Activated CD8-positive, alpha-beta T cell treated with anti-CD3 and anti-CD28 coated beads for 36 hours (primary cell): ENCODE results near the gene BLCAP. TPM values are rescaled to one million over a fixed set of nuclear protein-coding genes. Genes with fewer than 3 reads are reported as not detected.

Experiments
- ATAC-seq: fragments of 200-7000 bp; cut with Tn5 transposase; one replicate; pipeline ENCODE4 v1.10.0; 2021; ENCODE audit warnings: mild to moderate bottlenecking, moderate library complexity
- CTCF ChIA-PET: fragments of 350-600 bp; sonication (Branson Sonifier 250); formaldehyde crosslinking; loops from one replicate; lab custom pipeline; 2021; ENCODE audit warnings: antibody characterized with exemption; lab: Charles Lee
- POLR2A ChIA-PET: fragments of 350-600 bp; sonication (Branson Sonifier 250); formaldehyde crosslinking; loops from one replicate; lab custom pipeline; 2021; ENCODE audit warnings: antibody characterized with exemption; lab: Charles Lee
- DNase-seq: peaks from one replicate; pipeline ENCODE4 v3.0.0-alpha.2; 2020
- H3K27ac Mint-ChIP-seq: one replicate; pipeline ENCODE4 v1.8.0; 2021; ENCODE audit warnings: mild to moderate bottlenecking, mixed read lengths
- H3K27me3 Mint-ChIP-seq: one replicate; pipeline ENCODE4 v1.8.0; 2021; ENCODE audit warnings: mixed read lengths
- H3K36me3 Mint-ChIP-seq: one replicate; pipeline ENCODE4 v1.8.0; 2021; ENCODE audit warnings: low read depth, mixed read lengths
- H3K4me1 Mint-ChIP-seq: one replicate; pipeline ENCODE4 v1.8.0; 2021; ENCODE audit warnings: low read depth, mixed read lengths
- H3K4me3 Mint-ChIP-seq: one replicate; pipeline ENCODE4 v1.8.0; 2021; ENCODE audit warnings: mild to moderate bottlenecking, moderate library complexity, mixed read lengths
- H3K9me3 Mint-ChIP-seq: one replicate; pipeline ENCODE4 v1.8.0; 2021; ENCODE audit warnings: mixed read lengths
- CTCF ChIP-seq: fragments of 200-600 bp; IDR thresholded peaks from one replicate; pipeline ENCODE4 v1.8.0; 2022; ENCODE audit warnings: antibody characterized with exemption, mild to moderate bottlenecking
- intact Hi-C: fragments of 100-400 bp; cut with micrococcal nuclease; formaldehyde crosslinking; loops from one replicate; pipeline ENCODE4 v1.10.0; 2022
- total RNA-seq, 2 experiments: library from RNA; stranded (reverse); gene quantifications; one replicate each; pipeline ENCODE4 v1.2.3, GENCODE V29; 2021

Gene BLCAP
- total RNA-seq, 2 experiments from 2014 or later = 27.6 to 27.9 TPM

- H3K27me3 Mint-ChIP-seq = no peaks in the 10 kb centered on the region
- CTCF ChIA-PET = interaction anchor here (1.4 kb wide), 1 partner anchor 33 kb away, joined by 5 read pairs; no protein-coding TSS in a partner anchor
- intact Hi-C loops = no loop called here
Measured at GRCh38 chr20:37501940-37502339, 25.7 kb downstream of the BLCAP start.

GRCh38 chr20:37500311-37500710 lies 27.4 kb downstream of the BLCAP start:
- Mint-ChIP-seq H3K27me3 (no peaks in the 10 kb centered on the region), H3K27ac (no peak overlapping the region), H3K4me3 (no peak overlapping the region), H3K4me1 (no peaks in the 10 kb centered on the region), H3K36me3 (no peaks in the 10 kb centered on the region), H3K9me3 (no peaks in the 10 kb centered on the region)
- no peak for ATAC-seq
- TF ChIP-seq CTCF = no peak
- CTCF ChIA-PET = no interaction called here
- DNase-seq = no peak
- intact Hi-C loops = no loop called here
- POLR2A ChIA-PET = no interaction called here

More at GRCh38 chr20:37501940-37502339, 25.7 kb downstream of the BLCAP start:
- Mint-ChIP-seq H3K4me3 (no peak overlapping the region), H3K4me1 (no peaks in the 10 kb centered on the region), H3K27ac (no peak overlapping the region), H3K9me3 (no peaks in the 10 kb centered on the region), H3K36me3 (no peaks in the 10 kb centered on the region)
- ATAC-seq (no peak), DNase-seq (no peak)
- TF ChIP-seq CTCF = no peak
- POLR2A ChIA-PET = no interaction called here

GRCh38 chr20:37498066-37498665 lies 29.5 kb downstream of the BLCAP start:
- intact Hi-C loops = no loop called here
- DNase-seq (no peak), ATAC-seq (no peak)
- Mint-ChIP-seq H3K36me3 (peaks cover under 1% of the 10 kb centered on the region), H3K27me3 (no peaks in the 10 kb centered on the region), H3K4me1 (no peaks in the 10 kb centered on the region), H3K27ac (no peak overlapping the region), H3K9me3 (no peaks in the 10 kb centered on the region), H3K4me3 (no peak overlapping the region)
- POLR2A ChIA-PET = no interaction called here
- CTCF ChIA-PET = no interaction called here
- no peak for TF ChIP-seq CTCF

GRCh38 chr20:37494796-37495195 lies 32.9 kb downstream of the BLCAP start:
- no peaks in the 10 kb centered on the region for H3K4me1 Mint-ChIP-seq
- intact Hi-C loops = no loop called here

More at GRCh38 chr20:37494796-37495195, 32.9 kb downstream of the BLCAP start:
- POLR2A ChIA-PET = interaction anchor here (0.8 kb wide), 1 partner anchor 8 kb away, joined by 3 read pairs; no protein-coding TSS in a partner anchor
- no peak for TF ChIP-seq CTCF
- H3K27ac Mint-ChIP-seq = no peak overlapping the region
- no peaks in the 10 kb centered on the region for H3K9me3 Mint-ChIP-seq
- H3K36me3 Mint-ChIP-seq = peaks cover 9% of the 10 kb centered on the region
- CTCF ChIA-PET = interaction anchor here (0.7 to 1.4 kb wide), 2 partner anchors 102 to 466 kb away, joined by 3 read pairs; no protein-coding TSS in a partner anchor
- ATAC-seq (no peak), DNase-seq (no peak)
- no peaks in the 10 kb centered on the region for H3K27me3 Mint-ChIP-seq
- no peak overlapping the region for H3K4me3 Mint-ChIP-seq
